ENCODE results near the gene IL23R. TPM values are rescaled to one million over a fixed set of nuclear protein-coding genes. Genes with fewer than 3 reads are reported as not detected.

IL23R gene
- total and polyA plus RNA-seq, 2 of the 8 experiments (the other 6 are each of a cell fraction or from before 2014, with no cell fraction given): not detected

DNA sequence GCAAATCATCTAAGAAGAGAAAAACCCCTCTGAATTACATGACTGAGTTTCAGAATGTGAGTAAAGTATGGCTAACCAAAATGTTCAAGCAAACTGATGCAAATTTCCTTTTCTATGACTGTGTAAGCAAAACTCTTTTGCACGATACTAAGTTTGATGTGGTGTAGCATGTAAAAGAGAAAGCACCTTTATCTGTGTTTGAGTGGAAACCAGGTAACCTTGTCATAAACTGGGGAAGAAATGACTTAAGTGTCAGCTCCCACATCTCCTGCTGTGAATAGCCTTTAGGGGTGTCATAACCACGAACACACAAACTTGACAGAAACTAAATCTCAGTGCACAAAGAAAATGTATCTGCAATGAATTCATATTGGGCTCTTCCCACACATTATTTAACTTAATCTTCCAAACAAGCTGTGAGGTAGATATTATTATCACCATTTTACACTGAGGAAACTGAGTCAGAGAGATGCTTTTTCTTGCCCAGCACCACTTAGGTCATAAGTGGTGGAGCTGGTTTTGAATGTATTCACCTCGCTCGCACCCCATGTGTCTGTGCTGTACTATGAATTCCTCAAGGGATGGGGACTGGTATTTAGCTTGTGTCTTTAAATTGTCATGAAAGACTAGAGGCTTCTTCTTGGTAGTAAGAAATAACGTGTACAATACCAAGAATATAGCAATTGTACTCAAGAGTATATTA is 108.5 kb downstream of the IL23R start (continued):
- TF ChIP-seq GTF2F1 (IDR thresholded peaks at IDR 0.05; ENCODE audit: borderline replicate concordance, low read depth, low read length) (no peak), RNF2 (IDR thresholded peaks at IDR 0.05; ENCODE audit: borderline replicate concordance, low read depth, low read length, missing control alignments, poor library complexity, severe bottlenecking) (no peak), FOSL1 (IDR thresholded peaks at IDR 0.05; ENCODE audit: insufficient read depth, low read depth, low read length) (no peak)

All from H1 (cell line).